ENCODE measurements around the gene APAF1.

Gene APAF1

DNA sequence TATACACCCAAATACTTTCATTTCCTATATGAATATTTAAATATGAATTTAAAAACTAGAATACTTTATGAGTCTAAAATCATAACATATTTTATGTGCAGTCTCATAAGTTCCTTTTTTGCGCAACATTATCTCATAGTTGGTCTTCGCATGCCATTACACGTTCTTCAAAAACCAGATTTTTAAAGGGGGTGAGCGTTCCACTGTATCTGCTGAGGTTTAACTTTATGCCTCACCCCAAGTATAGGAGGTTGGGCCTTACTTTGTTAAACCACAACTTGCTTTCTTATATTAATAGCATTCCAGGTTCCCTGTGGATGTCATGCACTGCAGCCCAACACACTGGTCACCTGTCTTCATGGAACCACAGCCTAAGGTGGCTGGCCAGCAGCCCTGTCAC is 118.6 kb downstream of the APAF1 start:
- DNase-seq: no peak

DNA sequence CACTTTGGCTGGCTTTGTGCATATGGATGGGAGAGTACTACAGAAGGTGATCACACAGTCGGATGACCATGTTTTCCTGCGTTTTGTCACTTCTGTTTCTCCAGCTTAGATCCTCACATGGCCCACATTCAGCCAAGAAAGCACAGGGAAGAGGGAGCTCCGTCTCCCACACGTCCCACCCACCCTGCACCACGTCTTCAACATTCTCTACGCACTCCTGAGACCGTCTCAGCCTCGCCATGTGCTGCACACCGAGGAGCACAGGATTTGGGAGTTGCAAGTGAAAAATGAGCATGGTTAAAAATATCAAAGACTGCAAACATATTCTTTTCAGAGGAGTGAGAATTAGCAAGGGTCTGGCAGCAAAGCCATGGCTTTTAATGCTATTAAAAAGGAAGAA is 122.2 kb downstream of the APAF1 start:
- DNase-seq: no peak

DNA sequence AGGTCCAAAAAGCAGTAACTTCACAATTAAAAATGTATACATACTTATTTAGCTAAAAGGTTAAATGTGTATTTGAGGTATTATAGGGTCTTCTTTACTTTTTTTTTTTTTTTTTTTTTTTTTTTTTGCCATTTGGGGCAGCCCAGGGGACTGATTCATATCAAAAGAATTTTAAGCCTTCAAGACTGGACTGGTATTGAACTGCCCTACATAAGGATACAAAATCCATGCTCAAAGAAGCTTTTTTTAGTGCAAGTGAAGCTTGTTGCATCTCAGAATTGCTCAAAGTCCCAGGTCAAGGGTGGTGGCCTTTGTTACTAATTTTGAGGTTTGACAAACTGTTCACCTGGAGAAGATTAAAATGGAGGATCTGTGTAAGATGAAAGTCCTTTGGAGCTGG is 124.0 kb downstream of the APAF1 start:
- DNase-seq: no peak

DNA sequence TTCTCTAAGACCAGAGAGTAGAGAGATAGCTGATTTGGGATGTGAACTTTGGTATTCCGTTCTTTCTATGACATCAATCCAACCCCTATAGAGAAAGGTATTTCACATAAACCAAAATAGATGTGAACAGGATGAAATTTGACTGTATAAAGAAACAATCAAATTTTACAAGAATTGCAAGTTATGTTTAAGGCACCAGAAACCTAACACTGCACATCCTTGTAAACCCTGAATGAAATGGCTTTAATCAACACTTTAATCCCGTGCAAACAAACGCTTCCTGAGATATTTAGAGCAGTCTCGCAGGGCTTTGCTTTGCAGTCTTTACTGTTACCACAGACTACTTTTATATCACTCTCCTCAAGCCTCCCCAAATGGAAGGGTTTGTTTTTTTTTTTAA is 125.1 kb downstream of the APAF1 start:
- DNase-seq: no peak

DNA sequence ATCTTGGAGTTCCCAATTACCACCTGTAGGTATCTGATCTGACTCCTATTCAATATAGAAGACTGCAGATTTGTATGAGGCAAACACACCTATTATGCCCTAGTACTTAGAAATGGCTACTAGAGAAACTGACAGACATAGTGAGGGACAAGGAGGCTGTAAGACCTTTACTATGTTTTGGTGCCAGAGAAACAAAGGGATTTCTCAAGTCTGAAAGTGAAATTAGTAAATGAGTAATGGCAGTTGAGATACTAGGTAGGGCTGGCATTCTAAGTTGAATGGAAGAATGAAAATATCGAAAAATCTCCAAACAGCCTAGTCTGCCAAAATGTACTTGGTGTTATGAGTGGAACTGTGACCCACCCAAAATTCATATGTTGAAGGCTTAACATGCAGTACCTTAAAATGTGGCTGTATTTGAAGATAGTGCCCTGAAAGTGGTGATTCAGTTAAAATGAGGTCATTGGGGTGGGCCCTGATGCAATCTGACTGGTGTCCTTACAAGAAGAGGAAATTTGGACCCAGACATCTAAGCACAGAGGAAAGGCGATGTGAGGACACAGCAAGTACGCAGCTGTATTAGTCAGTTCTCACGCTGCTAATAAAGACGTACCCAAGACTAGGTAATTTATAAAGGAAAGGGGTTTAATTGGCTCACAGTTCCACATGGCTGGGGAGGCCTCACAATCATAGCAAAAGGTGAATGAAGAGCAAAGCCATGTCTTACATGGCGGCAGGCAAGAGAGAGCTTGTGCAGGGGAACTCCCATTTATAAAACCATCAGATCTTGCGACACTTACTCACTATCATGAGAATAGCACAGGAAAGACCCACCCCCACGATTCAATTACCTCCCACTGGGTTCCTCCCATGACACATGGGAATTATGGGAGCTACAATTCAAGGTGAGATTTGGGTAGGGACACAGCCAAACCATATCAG is 127.0 kb downstream of the APAF1 start:
- DNase-seq: no peak

DNA sequence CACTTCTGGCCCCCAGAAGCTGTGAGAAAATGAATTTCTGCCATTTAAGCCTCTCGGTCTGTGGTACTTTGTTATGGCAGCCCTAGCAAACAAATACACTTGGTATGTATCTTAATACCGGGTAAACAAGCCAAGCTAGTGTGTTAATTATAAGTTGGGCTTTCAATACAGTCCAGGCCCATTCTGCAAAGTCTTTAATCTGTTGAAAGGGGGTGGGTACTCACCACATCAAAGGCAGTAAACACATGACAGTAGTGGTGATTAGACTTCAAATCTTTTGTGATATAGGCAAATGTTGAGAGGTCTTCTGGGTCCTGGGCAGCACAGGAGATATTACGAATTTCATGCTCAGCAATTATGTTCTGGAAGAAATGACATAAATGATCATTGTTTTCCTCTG is 127.7 kb downstream of the APAF1 start:
- no peak for DNase-seq

DNA sequence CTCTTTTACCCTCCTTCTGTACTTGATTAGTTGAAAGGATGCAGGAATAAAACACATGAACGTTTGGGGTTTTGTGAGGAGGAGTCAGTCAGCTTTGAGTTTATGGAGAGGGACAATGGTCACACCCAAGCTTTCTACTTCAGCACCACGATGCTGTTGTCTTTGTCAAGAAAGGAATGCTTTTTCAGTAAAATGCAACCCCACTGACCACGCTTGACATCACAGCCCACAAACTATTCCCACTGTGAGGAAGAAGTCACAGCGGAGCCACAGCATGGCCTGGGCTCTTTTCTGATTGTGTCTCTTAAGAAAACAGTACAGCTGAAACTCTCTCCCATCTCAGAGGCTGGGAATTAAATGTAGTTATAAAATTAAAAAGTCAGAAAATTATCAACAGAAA is 135.2 kb downstream of the APAF1 start:
- no peak for DNase-seq

DNA sequence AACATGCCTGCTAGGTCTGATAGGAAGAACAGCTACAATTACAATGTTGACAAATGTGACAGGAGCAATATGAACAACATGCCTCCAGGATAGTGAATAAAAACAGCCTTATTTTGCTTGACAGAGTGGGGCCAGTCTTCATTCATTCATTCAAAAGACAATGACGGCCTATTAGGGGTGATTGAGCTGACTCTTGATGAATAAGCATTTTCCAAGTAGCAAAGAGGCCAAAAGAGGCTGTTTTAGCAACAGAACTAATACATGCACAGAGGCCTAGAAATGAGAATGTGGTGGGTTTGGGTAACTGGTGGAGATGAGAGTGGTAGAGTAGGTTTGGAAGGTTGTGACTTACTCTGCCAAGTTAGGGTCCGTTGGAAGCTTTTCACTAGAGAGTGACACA is 138.3 kb downstream of the APAF1 start:
- DNase-seq: no peak
